Measurements from ENCODE around the gene DCAF12.

Gene DCAF12

GRCh38 chr9:34102796-34103195 lies 23.7 kb downstream of the DCAF12 start:
- H3K9ac ChIP-seq (ENCODE audit: low read depth, low read length) = no peak overlapping the region
- no peaks in the 10 kb centered on the region for H3K4me1 ChIP-seq (ENCODE audit: insufficient read depth, low read length)
- peaks cover 26% of the 10 kb centered on the region for H3K36me3 ChIP-seq (ENCODE audit: insufficient read depth, low read length)

DNA sequence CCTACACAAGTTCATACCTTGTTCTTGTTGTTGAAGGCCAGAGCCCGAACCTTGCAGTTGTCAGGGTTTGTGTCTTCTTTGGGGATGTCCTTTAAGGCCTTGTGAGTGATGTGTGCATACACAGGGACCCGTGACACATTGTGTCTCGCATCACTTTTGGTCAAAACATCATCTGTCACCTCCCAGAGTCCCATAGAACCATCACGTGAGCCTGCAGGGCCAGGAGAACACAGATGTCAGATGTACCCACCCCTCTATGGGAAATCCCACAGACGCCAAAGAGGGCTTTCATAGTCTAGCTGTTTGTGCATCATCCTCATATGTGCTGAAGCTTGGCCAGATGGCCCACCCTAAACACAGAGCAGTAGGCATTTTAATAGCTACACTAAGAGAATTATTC lies 28.2 kb downstream of the DCAF12 start:
- Histone ChIP-seq H3K9ac (ENCODE audit: low read depth, low read length) (no peak overlapping the region), H3K36me3 (ENCODE audit: insufficient read depth, low read length) (peaks cover 39% of the 10 kb centered on the region), H3K4me1 (ENCODE audit: insufficient read depth, low read length) (no peaks in the 10 kb centered on the region), H3K9me3 (ENCODE audit: control insufficient read depth, insufficient read depth, low read length) (no peaks in the 10 kb centered on the region)

More at GRCh38 chr9:34102796-34103195, 23.7 kb downstream of the DCAF12 start:
- H3K9me3 ChIP-seq (ENCODE audit: control insufficient read depth, insufficient read depth, low read length) = no peaks in the 10 kb centered on the region

- Histone ChIP-seq H3K9me3 (ENCODE audit: control insufficient read depth, insufficient read depth, low read length) (no peaks in the 10 kb centered on the region), H3K36me3 (ENCODE audit: insufficient read depth, low read length) (peaks cover 39% of the 10 kb centered on the region), H3K4me1 (ENCODE audit: insufficient read depth, low read length) (no peaks in the 10 kb centered on the region), H3K9ac (ENCODE audit: low read depth, low read length) (no peak overlapping the region)
These were observed 28.6 kb downstream of the DCAF12 start for GRCh38 chr9:34097865-34098264.

GRCh38 chr9:34096751-34097150 lies 29.7 kb downstream of the DCAF12 start:
- Histone ChIP-seq H3K9me3 (ENCODE audit: control insufficient read depth, insufficient read depth, low read length) (no peaks in the 10 kb centered on the region), H3K4me1 (ENCODE audit: insufficient read depth, low read length) (no peaks in the 10 kb centered on the region), H3K9ac (ENCODE audit: low read depth, low read length) (no peak overlapping the region), H3K36me3 (ENCODE audit: insufficient read depth, low read length) (peaks cover 41% of the 10 kb centered on the region)

DNA sequence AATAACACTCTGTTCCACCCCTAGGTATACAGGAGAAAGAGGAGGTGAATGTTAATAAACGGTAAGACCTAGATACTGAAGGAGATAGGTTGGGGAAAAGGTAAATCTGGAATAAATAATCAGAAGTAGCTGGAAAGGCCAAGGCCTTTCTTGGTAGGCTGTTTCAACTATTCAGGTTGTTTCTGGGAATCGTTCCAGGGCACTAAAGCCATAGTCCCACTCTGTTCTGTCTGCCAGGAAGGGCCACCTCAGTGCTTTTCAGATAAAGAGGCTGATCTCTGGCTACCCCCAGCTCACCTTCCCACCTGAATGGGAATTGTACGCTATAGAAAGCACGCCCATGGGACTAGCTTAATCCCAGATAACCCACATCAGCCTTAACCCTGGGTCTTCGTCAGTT lies 32.9 kb downstream of the DCAF12 start:
- H3K4me1 ChIP-seq (ENCODE audit: insufficient read depth, low read length) = no peaks in the 10 kb centered on the region
- H3K9me3 ChIP-seq (ENCODE audit: control insufficient read depth, insufficient read depth, low read length) = no peaks in the 10 kb centered on the region
- H3K36me3 ChIP-seq (ENCODE audit: insufficient read depth, low read length) = peaks cover 47% of the 10 kb centered on the region
- H3K9ac ChIP-seq (ENCODE audit: low read depth, low read length) = no peak overlapping the region

DNA sequence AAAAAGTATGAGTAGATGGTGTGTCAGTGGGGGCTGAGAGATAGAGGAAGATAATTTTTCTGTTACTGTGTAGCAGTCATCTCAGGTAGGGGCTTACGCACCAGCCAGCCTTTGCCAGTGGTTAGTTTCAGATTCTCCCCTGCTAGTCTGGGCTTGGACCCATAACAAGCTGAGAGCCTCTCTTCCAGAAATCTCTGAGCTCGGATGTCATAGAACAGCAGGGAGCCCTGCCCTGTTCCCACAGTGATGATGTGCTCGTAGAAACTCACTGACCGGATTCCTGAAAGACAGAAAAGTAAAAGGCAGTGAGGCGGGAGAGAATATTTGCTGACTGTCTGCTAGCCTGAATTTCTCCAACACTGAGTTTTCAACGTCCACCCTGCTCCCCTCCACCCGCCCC lies 37.2 kb downstream of the DCAF12 start:
- H3K9ac ChIP-seq (ENCODE audit: low read depth, low read length) = no peak overlapping the region
- H3K4me1 ChIP-seq (ENCODE audit: insufficient read depth, low read length) = no peaks in the 10 kb centered on the region
- no peaks in the 10 kb centered on the region for H3K9me3 ChIP-seq (ENCODE audit: control insufficient read depth, insufficient read depth, low read length)
- H3K36me3 ChIP-seq (ENCODE audit: insufficient read depth, low read length) = peaks cover 24% of the 10 kb centered on the region

DNA sequence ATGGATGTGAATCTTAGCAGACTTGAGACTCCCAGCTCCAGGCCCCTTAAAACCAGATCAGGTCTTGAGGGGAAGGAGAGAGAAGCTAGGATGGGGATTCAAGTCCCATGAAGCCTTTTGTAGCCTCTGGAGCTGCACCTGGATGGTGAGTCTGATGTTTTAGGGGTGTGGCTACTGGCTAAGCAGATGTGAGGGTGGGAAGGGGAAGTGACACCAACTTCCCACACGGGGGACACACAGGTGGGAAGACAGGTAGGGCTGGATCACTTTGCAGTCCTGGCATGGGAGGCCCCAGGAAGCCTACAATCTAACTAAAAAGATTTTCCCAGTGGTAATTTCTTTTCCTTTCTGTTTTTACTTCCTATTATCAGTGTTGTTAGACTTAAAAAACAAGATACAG lies 39.1 kb downstream of the DCAF12 start:
- peaks cover 18% of the 10 kb centered on the region for H3K36me3 ChIP-seq (ENCODE audit: insufficient read depth, low read length)
- no peaks in the 10 kb centered on the region for H3K4me1 ChIP-seq (ENCODE audit: insufficient read depth, low read length)
- H3K9me3 ChIP-seq (ENCODE audit: control insufficient read depth, insufficient read depth, low read length) = no peaks in the 10 kb centered on the region
- no peak overlapping the region for H3K9ac ChIP-seq (ENCODE audit: low read depth, low read length)

- peaks cover 16% of the 10 kb centered on the region for H3K36me3 ChIP-seq (ENCODE audit: insufficient read depth, low read length)
- H3K9ac ChIP-seq (ENCODE audit: low read depth, low read length) = no peak overlapping the region
- no peaks in the 10 kb centered on the region for H3K4me1 ChIP-seq (ENCODE audit: insufficient read depth, low read length)
These were observed 39.6 kb downstream of the DCAF12 start for GRCh38 chr9:34086864-34087263.

DNA sequence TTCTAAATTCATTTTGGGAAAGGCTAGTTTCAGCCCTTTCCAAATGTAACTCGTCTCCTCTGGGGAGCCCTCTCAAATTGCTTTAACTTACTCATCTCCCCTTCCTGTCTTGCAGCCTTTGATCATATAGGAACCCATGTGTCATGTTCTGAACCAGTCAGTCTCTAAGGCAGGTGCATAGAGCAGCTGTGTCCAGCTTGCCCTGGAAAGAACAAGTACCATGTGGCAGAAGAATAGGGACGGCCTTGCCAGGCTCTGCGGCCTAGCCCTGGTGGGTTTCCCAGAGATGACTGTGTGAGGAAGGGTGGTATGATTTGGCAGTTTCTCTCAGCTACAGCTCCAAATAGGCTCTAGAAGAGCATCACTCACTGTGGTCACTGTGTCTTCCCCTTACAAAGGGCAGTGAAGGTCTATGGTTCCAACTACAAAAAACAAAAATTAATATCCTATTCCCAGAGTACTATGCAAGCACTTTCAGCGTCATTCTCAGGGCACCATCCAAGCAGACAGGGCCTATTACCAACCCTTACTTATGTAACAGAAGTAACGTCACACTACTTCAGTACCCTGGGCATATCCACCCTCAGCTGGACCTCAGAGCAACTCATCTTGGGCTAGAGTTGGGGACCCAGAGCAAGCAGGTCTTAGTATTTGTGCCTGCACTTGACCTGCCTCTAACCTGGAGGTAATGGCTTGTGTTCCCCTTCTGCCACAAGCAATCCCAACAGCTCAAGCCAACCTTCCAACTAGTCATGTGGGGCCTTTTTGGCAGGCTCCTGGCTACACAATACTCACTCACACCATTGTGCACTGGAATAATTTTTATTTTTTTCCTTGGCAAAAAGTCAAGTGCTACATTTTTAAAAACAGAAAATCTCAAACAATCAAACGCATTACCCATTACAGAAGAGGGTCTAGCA lies 40.7 kb downstream of the DCAF12 start:
- H3K9me3 ChIP-seq (ENCODE audit: control insufficient read depth, insufficient read depth, low read length) = no peaks in the 10 kb centered on the region
- H3K36me3 ChIP-seq (ENCODE audit: insufficient read depth, low read length) = peaks cover 10% of the 10 kb centered on the region
- H3K9ac ChIP-seq (ENCODE audit: low read depth, low read length) = no peak overlapping the region
- no peaks in the 10 kb centered on the region for H3K4me1 ChIP-seq (ENCODE audit: insufficient read depth, low read length)

More at GRCh38 chr9:34086864-34087263, 39.6 kb downstream of the DCAF12 start:
- H3K9me3 ChIP-seq (ENCODE audit: control insufficient read depth, insufficient read depth, low read length) = no peaks in the 10 kb centered on the region

- H3K36me3 ChIP-seq (ENCODE audit: insufficient read depth, low read length) = peaks cover 10% of the 10 kb centered on the region
- H3K9ac ChIP-seq (ENCODE audit: low read depth, low read length) = no peak overlapping the region
- H3K9me3 ChIP-seq (ENCODE audit: control insufficient read depth, insufficient read depth, low read length) = no peaks in the 10 kb centered on the region
- H3K4me1 ChIP-seq (ENCODE audit: insufficient read depth, low read length) = no peaks in the 10 kb centered on the region
These were observed 41.9 kb downstream of the DCAF12 start for GRCh38 chr9:34084562-34084961.

GRCh38 chr9:34079181-34079580 lies 47.3 kb downstream of the DCAF12 start:
- Histone ChIP-seq H3K9me3 (ENCODE audit: control insufficient read depth, insufficient read depth, low read length) (no peaks in the 10 kb centered on the region), H3K36me3 (ENCODE audit: insufficient read depth, low read length) (no peaks in the 10 kb centered on the region), H3K9ac (ENCODE audit: low read depth, low read length) (no peak overlapping the region), H3K4me1 (ENCODE audit: insufficient read depth, low read length) (no peaks in the 10 kb centered on the region)

- Histone ChIP-seq H3K4me1 (ENCODE audit: insufficient read depth, low read length) (peaks cover 16% of the 10 kb centered on the region), H3K9me3 (ENCODE audit: control insufficient read depth, insufficient read depth, low read length) (no peaks in the 10 kb centered on the region), H3K9ac (ENCODE audit: low read depth, low read length) (no peak overlapping the region), H3K36me3 (ENCODE audit: insufficient read depth, low read length) (no peaks in the 10 kb centered on the region; the same call in 1 of the 2 replicates)
These were observed 53.5 kb downstream of the DCAF12 start for GRCh38 chr9:34072868-34073590.

DNA sequence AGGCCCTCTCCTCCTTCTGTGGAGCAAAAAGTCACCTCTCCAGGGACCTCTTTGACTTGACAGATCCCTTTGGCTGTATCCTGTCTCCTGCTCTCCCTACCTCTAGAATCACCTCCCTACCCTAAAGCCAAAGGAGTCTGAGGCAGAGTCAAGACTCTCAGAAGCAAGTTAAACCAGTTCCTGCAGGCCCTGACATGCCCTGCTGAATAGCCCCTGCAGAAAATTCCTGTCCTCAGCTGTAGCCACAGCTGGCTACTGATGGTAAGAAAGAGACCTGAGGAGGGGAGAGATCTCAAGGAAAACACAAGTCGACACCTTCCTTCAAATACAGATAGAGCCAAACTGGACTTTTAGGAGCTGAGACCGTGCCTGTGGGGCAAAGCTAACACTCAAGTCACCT lies 54.1 kb downstream of the DCAF12 start:
- no peaks in the 10 kb centered on the region for H3K9me3 ChIP-seq (ENCODE audit: control insufficient read depth, insufficient read depth, low read length)
- H3K9ac ChIP-seq (ENCODE audit: low read depth, low read length) = no peak overlapping the region
- no peaks in the 10 kb centered on the region; the same call in 1 of the 2 replicates for H3K36me3 ChIP-seq (ENCODE audit: insufficient read depth, low read length)
- H3K4me1 ChIP-seq (ENCODE audit: insufficient read depth, low read length) = peaks cover 16% of the 10 kb centered on the region

DNA sequence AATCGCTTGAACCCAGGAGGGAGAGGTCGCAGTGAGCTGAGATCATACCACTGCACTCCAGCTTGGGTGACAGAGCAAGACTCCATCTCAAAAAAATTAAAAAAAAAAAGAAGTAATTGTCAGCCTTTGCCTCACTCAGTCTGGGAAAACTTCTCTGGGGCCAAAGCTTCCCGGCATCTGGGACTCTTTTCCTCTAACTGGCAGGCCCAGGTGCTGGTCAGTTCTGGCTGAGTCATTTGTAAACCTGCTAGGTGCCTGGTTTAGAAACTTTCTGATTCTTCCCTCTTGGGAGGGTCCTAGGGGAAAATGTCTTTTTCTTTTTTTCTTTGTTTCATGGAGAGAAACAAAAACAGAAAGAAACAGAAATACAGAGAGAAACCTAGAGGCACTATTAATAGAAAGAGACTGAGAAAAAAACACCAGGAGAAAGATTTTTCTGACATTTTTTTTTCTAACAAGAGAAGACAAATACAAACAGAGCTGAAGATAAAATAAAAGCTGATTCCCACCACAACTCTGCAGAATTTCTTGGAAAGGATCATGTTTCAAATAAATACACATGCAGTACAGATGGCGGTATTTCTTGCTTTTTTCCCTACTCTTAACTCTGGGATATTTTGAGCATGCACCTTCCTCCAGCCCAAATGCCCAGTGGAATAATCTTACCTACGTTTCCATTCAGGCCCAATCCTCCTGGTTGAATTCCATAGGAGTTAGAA lies 55.7 kb downstream of the DCAF12 start:
- no peaks in the 10 kb centered on the region; the same call in 1 of the 2 replicates for H3K36me3 ChIP-seq (ENCODE audit: insufficient read depth, low read length)
- peaks cover 16% of the 10 kb centered on the region for H3K4me1 ChIP-seq (ENCODE audit: insufficient read depth, low read length)
- no peaks in the 10 kb centered on the region for H3K9me3 ChIP-seq (ENCODE audit: control insufficient read depth, insufficient read depth, low read length)
- no peak overlapping the region for H3K9ac ChIP-seq (ENCODE audit: low read depth, low read length)
